Testis (tissue), 2 donors: ENCODE data around the gene FHL1.

Experiments used
- CTCF ChIP-seq, 3 experiments: fragments of 450-650 bp in 2 of 3; fragments of 200-600 bp in 1 of 3; sonication (generic) in 1 of 3; IDR thresholded peaks; one replicate each; pipeline ENCODE4 v1.5.1; 2016 to 2019; ENCODE audit warnings: antibody characterized with exemption in 3 of 3, mild to moderate bottlenecking in 2 of 3, moderate library complexity in 1 of 3
- POLR2A ChIP-seq: fragments of 450-650 bp; IDR thresholded peaks from one replicate; pipeline ENCODE4 v1.6.1; 2017; ENCODE audit warnings: antibody characterized with exemption, mild to moderate bottlenecking, moderate library complexity

GRCh38 chrX:136201601-136202000, 54.3 kb downstream of the FHL1 start:
- TF ChIP-seq POLR2A (no peak), CTCF (IDR thresholded peaks at IDR 0.05) (no peak)
